Muscle layer of duodenum (tissue), 2 donors: ENCODE data around the gene RARS2.
"Not testable (repeated sequence)": the region's sequence is repeated elsewhere in the genome, so short reads cannot be mapped to it uniquely, and the experiment has no call there.

Source experiments
- H3K27ac ChIP-seq: one replicate; pipeline ENCODE4 v1.7.0; 2013; ENCODE audit warnings: mild to moderate bottlenecking, low read length
- H3K27me3 ChIP-seq: one replicate; pipeline ENCODE4 v1.7.0; 2013; ENCODE audit warnings: low read depth, mild to moderate bottlenecking, control low read depth, low read length
- H3K36me3 ChIP-seq, 2 donors: one replicate each; pipeline ENCODE4 v1.7.0; 2013; ENCODE audit warnings: low read length in 2 of 2, control low read depth in 1 of 2, mild to moderate bottlenecking in 1 of 2; ENCODE audit not compliant: insufficient read depth in 2 of 2, control insufficient read depth in 1 of 2
- H3K4me1 ChIP-seq, 2 donors: one replicate each; pipeline ENCODE4 v1.7.0; 2013; ENCODE audit warnings: low read length in 2 of 2, mild to moderate bottlenecking in 2 of 2, control low read depth in 1 of 2, moderate library complexity in 1 of 2; ENCODE audit not compliant: insufficient read depth in 2 of 2, control insufficient read depth in 1 of 2
- H3K4me3 ChIP-seq, 2 donors: one replicate each; pipeline ENCODE4 v1.7.0; 2013; ENCODE audit warnings: low read length in 2 of 2, low read depth in 1 of 2, mild to moderate bottlenecking in 1 of 2
- H3K9me3 ChIP-seq, 2 donors: one replicate each; pipeline ENCODE4 v1.7.0; 2013; ENCODE audit warnings: low read length in 2 of 2, control low read depth in 1 of 2, mild to moderate bottlenecking in 1 of 2; ENCODE audit not compliant: control insufficient read depth in 1 of 2
- donor health status: healthy.

Gene RARS2

DNA sequence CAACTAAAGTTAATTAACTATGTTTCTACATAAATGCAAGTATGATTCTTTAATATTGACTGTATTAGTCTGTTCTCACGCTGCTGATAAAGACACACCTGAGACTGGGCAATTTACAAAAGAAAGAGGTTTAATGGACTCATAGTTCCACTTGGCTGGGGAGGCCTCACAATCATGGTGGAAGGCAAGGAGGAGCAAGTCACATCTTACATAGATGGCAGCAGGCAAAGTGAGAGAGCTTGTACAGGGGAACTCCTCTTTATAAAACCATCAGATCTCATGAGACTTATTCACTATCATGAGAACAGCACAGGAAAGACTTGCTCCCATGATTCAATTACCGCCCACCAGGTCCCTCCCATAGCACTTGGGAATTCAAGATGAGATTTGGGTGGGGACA, 23.2 kb upstream of the RARS2 start:
- H3K4me3 ChIP-seq, H3K27me3 ChIP-seq, H3K4me1 ChIP-seq, H3K9me3 ChIP-seq, H3K27ac ChIP-seq: not testable (repeated sequence)
- peaks cover 0 to 25% of the 10 kb centered on the region in 2 donors for H3K36me3 ChIP-seq

DNA sequence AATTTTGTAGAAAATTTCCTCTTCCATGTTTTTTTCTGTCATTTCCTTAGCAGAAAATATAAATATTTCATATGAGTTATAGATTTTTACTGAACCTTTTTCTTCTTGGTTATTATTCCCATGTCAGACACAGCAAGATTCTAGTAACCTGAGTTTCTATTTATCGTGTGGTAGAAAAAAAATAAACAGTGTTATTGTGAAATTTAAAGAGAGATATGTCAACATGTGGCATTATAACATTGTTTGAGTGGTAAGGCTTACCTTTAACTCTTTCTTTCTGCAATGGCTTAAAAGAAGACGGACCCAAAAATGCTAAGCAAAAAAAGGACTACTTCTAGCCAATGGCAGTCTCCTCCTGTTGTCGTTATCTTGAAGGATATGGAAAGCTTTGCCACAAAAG, 19.0 kb upstream of the RARS2 start:
- Histone ChIP-seq H3K36me3 (peaks cover 11 to 31% of the 10 kb centered on the region in 2 donors), H3K27me3 (no peaks in the 10 kb centered on the region), H3K27ac (no peak overlapping the region), H3K9me3 (no peaks in the 10 kb centered on the region), H3K4me1 (no peaks in the 10 kb centered on the region), H3K4me3 (no peak overlapping the region)

DNA sequence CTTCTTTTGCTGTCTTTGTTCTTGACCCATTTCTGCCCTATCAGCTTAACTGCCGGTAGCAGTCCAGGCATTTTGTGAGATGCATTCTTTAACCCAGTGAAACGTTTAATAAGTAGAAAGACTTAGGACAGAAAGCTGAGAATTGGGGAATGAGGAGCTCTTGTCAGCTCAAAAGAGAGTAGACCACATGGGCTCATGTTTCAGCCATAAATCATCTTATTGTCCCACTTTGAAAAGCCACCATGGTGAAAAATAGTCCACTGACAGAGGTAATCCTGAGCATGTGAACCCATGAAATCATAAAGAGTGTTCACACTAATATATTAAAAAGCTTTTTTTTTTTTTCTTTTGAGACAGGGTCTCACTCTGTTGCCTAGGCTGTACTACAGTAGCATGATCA, 16.4 kb upstream of the RARS2 start:
- Histone ChIP-seq H3K36me3 (peaks cover 11 to 23% of the 10 kb centered on the region in 2 donors), H3K27ac (no peak overlapping the region), H3K27me3 (no peaks in the 10 kb centered on the region), H3K4me1 (no peaks in the 10 kb centered on the region), H3K4me3 (no peak overlapping the region), H3K9me3 (no peaks in the 10 kb centered on the region)

DNA sequence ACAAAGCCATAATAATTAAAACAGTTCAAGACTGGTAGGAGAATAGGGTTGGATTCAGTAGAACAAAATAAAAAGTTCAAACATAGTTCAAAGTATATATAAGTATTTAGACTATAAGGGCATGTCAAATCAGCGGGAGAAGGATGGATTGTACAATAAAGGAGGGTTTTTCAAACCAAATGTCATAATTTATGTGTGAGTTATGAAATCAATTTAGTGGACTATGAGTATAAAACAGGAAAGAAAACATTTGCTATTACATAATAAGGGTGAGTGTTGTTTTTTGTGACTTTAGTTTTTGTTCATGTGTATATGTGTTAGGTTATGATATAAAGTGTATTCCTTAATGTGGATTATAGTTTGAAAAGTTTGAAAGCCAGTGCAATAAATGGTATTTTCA, 10.8 kb upstream of the RARS2 start:
- no peaks in the 10 kb centered on the region for H3K4me1 ChIP-seq
- no peaks in the 10 kb centered on the region for H3K27me3 ChIP-seq
- no peak overlapping the region for H3K27ac ChIP-seq
- peaks cover 4 to 6% of the 10 kb centered on the region in 2 donors for H3K36me3 ChIP-seq
- no peak overlapping the region for H3K4me3 ChIP-seq
- no peaks in the 10 kb centered on the region for H3K9me3 ChIP-seq

DNA sequence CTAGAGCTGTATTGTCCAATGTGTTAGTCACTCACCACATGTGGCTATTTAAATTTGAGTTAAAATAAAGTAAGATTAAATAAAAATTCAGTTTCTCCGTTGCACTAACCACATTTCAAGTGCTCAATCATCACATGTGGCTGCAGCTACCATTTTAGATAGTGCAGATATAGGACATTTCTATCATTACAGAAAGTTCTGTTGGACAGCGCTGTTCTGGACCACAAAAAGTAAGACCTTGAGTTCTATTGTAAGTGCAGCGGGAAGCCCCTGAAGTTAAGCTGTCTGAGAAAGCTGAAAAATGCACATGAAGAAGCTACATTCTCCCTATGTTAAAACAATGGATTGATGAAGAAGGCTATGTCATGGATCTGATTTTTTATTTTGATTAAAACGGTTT, 1.2 kb upstream of the RARS2 start:
- Histone ChIP-seq H3K4me1 (peaks cover 10 to 46% of the 10 kb centered on the region in 2 donors), H3K27ac (no peak overlapping the region), H3K4me3 (peak overlapping the region; percentile 94 to 100), H3K36me3 (peaks cover 7 to 12% of the 10 kb centered on the region in 2 donors), H3K9me3 (no peaks in the 10 kb centered on the region), H3K27me3 (no peaks in the 10 kb centered on the region)

DNA sequence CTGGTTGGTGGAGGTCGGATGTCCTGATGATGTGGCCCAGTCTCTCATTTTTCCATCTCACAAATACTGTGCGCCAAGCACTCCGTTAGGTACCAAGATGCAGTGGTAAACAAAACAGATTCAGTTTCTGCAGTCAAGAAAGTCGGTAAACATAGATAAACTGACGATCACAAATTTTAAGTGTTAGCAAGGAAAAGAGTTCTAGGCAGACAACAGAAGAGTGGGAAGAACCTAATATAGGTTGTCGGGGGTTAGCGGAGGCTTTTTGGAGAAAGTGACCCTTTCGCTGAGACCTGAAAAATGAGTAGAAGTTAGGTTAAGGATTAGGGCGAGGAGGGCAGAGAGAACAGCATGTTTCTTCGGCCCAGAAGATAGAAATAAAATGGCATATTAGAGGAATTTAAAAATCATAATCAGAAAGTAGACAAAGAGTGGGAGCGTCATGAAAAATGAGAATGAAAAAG, 662 bp upstream of the RARS2 start:
- peaks cover 5 to 10% of the 10 kb centered on the region in 2 donors for H3K36me3 ChIP-seq
- peak overlapping the region; percentile 94 to 100 for H3K4me3 ChIP-seq
- peaks cover 10 to 46% of the 10 kb centered on the region in 2 donors for H3K4me1 ChIP-seq
- H3K27ac ChIP-seq, result peak overlapping the region; percentile 97
- no peaks in the 10 kb centered on the region for H3K27me3 ChIP-seq
- no peaks in the 10 kb centered on the region for H3K9me3 ChIP-seq

DNA sequence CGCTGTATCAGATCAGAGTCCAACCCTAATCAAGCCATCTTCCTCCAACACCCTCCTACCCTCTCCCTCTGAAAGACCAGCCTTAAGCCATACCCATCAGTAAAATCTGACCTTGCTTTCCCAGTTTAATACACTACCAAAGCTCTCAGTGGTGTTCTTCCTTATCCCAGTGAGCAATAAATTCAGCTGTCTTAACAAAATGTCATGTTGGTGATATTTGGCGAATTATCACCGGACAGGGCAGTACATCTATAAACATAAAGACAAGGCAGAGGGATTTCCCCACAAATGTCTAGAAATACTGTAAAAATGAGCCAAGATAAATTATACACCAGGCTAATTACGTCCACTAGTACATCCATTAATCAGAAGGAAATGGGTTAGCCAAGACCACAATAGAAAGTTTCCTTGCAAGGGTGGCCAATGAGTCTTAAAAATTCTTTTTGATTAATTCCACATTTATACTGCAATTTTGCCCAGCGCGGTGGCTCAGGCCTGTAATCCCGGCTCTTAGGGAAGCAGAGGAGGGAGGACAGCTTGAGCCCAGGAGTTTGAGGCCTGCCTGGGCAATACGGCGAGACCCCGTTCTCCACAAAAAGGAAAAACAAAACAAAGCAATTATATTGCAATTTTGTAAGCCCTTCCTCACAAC, 905 bp downstream of the RARS2 start:
- Histone ChIP-seq H3K27ac (peak overlapping the region; percentile 97), H3K4me1 (peaks cover 10 to 46% of the 10 kb centered on the region in 2 donors), H3K9me3 (no peaks in the 10 kb centered on the region), H3K4me3 (peak overlapping the region; percentile 94 to 100), H3K27me3 (no peaks in the 10 kb centered on the region), H3K36me3 (peaks cover 0 to 2% of the 10 kb centered on the region in 2 donors)

DNA sequence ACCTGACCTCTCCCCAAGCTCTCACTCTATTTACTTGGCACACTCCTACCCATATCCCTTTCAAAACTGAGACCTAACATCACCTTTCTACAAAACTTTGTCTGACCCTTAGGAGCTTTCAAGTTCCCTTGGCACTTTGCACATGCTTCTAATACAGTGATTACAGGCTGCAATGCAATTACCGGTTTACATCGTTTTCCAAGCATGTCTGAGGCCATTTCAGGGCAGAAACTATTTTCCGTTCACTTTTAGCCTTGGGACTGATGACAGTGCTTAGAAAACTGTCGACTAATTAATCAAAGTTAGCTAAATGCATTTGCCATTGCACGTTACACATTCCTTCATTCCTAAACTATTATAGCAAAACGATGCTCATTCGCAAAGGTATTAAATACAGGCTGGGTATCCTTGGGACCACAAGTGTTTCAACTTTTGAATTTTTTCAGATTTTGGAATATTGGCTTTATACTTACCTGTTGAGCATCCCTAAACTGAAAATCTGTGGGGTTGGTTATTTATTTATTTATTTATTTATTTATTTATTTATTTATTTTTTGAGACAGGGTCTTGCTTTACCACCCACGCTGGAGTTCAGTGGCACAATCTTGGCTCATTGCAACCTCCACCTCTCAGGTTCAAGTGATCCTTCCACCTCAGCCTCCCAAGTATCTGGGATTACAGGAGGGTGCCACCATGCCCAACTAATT, 3.3 kb downstream of the RARS2 start:
- H3K36me3 ChIP-seq, result peaks cover 7 to 20% of the 10 kb centered on the region in 2 donors
- H3K9me3 ChIP-seq, result no peaks in the 10 kb centered on the region
- peaks cover 10 to 40% of the 10 kb centered on the region in 2 donors for H3K4me1 ChIP-seq
- H3K27ac ChIP-seq, result no peak overlapping the region
- no peaks in the 10 kb centered on the region for H3K27me3 ChIP-seq
- H3K4me3 ChIP-seq, result no peak overlapping the region

DNA sequence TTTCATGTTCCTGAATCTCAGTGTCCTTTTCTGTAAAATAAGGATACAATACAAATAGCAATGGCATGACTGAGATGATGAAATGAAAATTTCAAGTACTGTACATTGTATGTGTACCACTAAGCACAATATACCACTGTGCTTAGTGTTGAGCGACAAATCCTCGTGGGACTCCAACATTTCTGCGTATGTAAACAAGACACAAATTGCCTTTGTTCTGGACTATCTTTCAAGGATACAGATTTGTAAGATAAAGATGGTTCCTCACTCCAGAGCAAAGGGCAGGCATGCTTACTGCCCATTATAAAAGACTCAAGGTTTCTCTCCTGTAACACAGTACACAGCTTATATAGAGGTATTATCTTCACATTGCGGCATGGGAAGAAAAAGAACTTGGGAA, 6.0 kb downstream of the RARS2 start:
- Histone ChIP-seq H3K36me3 (peaks cover 16 to 25% of the 10 kb centered on the region in 2 donors), H3K4me3 (no peak overlapping the region), H3K9me3 (no peaks in the 10 kb centered on the region), H3K27me3 (no peaks in the 10 kb centered on the region), H3K4me1 (peaks cover 0 to 25% of the 10 kb centered on the region in 2 donors), H3K27ac (no peak overlapping the region)

DNA sequence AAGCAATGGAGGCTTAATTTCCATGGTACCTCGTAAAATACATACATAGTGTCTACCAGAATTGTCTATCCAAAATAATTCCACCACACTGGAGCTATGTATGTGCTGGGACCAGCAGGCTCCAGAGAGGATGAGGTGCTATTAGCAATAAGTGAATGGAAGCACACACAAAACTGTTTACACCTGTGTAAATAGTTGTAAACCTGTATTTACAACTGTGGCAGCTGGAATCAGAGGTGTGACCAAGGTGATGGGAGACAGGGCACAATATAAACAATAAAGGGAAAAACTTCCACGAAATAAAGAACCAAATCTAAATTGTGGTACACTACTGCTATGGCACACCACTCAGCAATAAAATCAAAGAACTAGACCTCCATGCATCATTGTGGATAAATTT, 14.4 kb downstream of the RARS2 start:
- Histone ChIP-seq H3K27ac (no peak overlapping the region), H3K36me3 (peaks cover 0 to 4% of the 10 kb centered on the region in 2 donors), H3K9me3 (no peaks in the 10 kb centered on the region), H3K27me3 (no peaks in the 10 kb centered on the region), H3K4me3 (no peak overlapping the region), H3K4me1 (peaks cover 3 to 26% of the 10 kb centered on the region in 2 donors)

DNA sequence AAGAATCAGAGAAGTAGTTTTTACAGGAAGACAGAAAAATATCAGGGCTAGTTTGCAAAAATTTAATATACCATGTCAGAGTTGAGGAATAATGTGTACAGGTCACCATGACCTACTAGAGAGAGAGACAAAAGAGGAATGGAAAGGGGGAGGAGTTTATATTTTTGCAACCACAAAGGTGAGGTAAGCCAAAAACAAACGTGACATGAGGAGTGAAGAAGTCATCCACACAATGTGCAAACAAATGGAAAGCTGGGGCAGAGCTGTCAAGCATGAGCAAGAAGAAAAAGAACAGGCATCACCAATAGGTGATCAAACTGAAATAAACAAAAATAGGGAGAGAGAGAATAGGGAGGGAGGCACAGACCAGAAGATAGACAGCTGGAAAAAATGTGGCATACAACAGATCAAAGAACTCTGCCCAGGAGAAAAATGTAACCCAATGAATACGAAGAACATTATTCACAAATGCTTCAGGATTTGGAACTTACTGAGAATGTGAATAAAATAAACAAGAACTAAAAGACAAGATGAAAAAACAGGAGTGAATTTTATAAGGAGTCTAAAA, 15.5 kb downstream of the RARS2 start:
- no peak overlapping the region for H3K4me3 ChIP-seq
- H3K4me1 ChIP-seq, result peaks cover 3 to 26% of the 10 kb centered on the region in 2 donors
- H3K27me3 ChIP-seq, result no peaks in the 10 kb centered on the region
- H3K27ac ChIP-seq, result no peak overlapping the region
- no peaks in the 10 kb centered on the region for H3K9me3 ChIP-seq
- H3K36me3 ChIP-seq, result no peaks in the 10 kb centered on the region
